Suprapubic skin (tissue), 4 donors: ENCODE results near the gene VAT1L. TPM values are rescaled to one million over a fixed set of nuclear protein-coding genes. Genes with fewer than 3 reads are reported as not detected.
A peak's percentile ranks its signal among the peaks of the same experiment; 100 is the strongest.

Source experiments
- DNase-seq, 2 donors: peaks; one replicate each; pipeline ENCODE4 v3.0.0-alpha.2; 2019; ENCODE audit warnings: low spot score in 2 of 2
- H3K27ac ChIP-seq: fragments of 200-600 bp; sonication (generic); one replicate; pipeline ENCODE4 v1.5.1; 2019
- H3K27me3 ChIP-seq: fragments of 200-600 bp; sonication (generic); one replicate; pipeline ENCODE4 v1.5.1; 2019
- H3K36me3 ChIP-seq: fragments of 200-600 bp; sonication (generic); one replicate; pipeline ENCODE4 v1.5.1; 2019
- H3K4me1 ChIP-seq: fragments of 200-600 bp; sonication (generic); one replicate; pipeline ENCODE4 v1.5.1; 2019
- H3K4me3 ChIP-seq: fragments of 200-600 bp; sonication (generic); one replicate; pipeline ENCODE4 v1.5.1; 2019; ENCODE audit warnings: mild to moderate bottlenecking
- H3K9me3 ChIP-seq: fragments of 200-600 bp; sonication (generic); one replicate; pipeline ENCODE4 v1.5.1; 2019
- CTCF ChIP-seq, 2 donors: fragments of 200-600 bp in 1 of 2; fragments of 450-650 bp in 1 of 2; sonication (generic) in 1 of 2; IDR thresholded peaks; one replicate each; pipeline ENCODE4 v1.5.1; 2016 to 2019; ENCODE audit warnings: antibody characterized with exemption in 2 of 2, mild to moderate bottlenecking in 1 of 2, moderate library complexity in 1 of 2
- EP300 ChIP-seq: sonication (generic); formaldehyde crosslinking; IDR thresholded peaks from one replicate; pipeline ENCODE4 v1.6.1; 2017; ENCODE audit warnings: antibody characterized with exemption
- POLR2A ChIP-seq, 2 donors: fragments of 450-650 bp; IDR thresholded peaks; one replicate each; pipeline ENCODE4 v1.6.1; 2017; ENCODE audit warnings: antibody characterized with exemption in 2 of 2, mild to moderate bottlenecking in 2 of 2, moderate library complexity in 2 of 2
- POLR2AphosphoS5 ChIP-seq, 3 donors: sonication (generic); formaldehyde crosslinking; IDR thresholded peaks; one replicate each; pipeline ENCODE4 v1.6.1; 2017; ENCODE audit warnings: antibody characterized with exemption in 3 of 3
- WGBS: methylation state at CpG from one replicate; pipeline ENCODE4 v1.1.5; 2018; 5-methylcytosine and 5-hydroxymethylcytosine counted together
- total RNA-seq, 4 donors: library from RNA; depleted of rRNA; stranded (reverse); fragments of >200 nt; gene quantifications; one replicate each; pipeline ENCODE4 v1.1.0, GENCODE V29; 2016

Gene VAT1L
- total RNA-seq, 4 donors from 2014 or later: 0.15 TPM; not detected in 3

- H3K27me3 ChIP-seq: peaks cover 3% of the 10 kb centered on the region
- no peak overlapping the region for H3K27ac ChIP-seq
- no peaks in the 10 kb centered on the region for H3K9me3 ChIP-seq
- DNase-seq: no peak
- H3K4me3 ChIP-seq: no peak overlapping the region
- H3K4me1 ChIP-seq: no peaks in the 10 kb centered on the region
- TF ChIP-seq POLR2A (IDR thresholded peaks at IDR 0.05) (no peak), CTCF (IDR thresholded peaks at IDR 0.05) (no peak), EP300 (no peak), POLR2AphosphoS5 (IDR thresholded peaks at IDR 0.05) (no peak)
- no peaks in the 10 kb centered on the region for H3K36me3 ChIP-seq
Measured at GRCh38 chr16:77816293-77816692, 27.9 kb downstream of the VAT1L start.

DNA sequence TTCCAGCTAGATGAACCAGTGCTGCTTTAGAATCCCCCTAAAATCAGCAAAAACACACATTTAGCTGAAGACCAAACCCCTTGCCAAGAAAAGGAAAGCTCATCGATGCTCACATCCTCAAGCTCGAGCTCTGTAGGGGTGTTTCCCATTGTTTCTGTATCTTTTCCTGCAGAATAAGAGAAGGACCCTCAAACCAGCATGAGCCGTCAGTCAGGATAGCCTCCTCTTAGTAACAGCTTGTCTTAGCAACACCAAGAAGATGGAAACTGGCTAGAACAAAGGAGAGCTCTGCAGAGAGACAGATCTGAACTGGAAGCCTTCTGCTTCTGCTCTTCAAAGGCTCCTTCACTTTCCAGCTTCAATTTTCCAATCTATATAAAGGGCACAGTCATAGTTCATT, 32.0 kb downstream of the VAT1L start:
- TF ChIP-seq POLR2AphosphoS5 (IDR thresholded peaks at IDR 0.05) (no peak), EP300 (no peak), POLR2A (IDR thresholded peaks at IDR 0.05) (no peak), CTCF (IDR thresholded peaks at IDR 0.05) (no peak)
- WGBS: 73% methylated on average over 3 of the region's 3 CpGs
- no peaks in the 10 kb centered on the region for H3K4me1 ChIP-seq
- H3K27me3 ChIP-seq: peaks cover 12% of the 10 kb centered on the region
- DNase-seq: no peak
- no peak overlapping the region for H3K27ac ChIP-seq
- no peaks in the 10 kb centered on the region for H3K9me3 ChIP-seq
- no peaks in the 10 kb centered on the region for H3K36me3 ChIP-seq
- H3K4me3 ChIP-seq: no peak overlapping the region

GRCh38 chr16:77822661-77823060, 34.3 kb downstream of the VAT1L start:
- Histone ChIP-seq H3K4me1 (no peaks in the 10 kb centered on the region), H3K9me3 (no peaks in the 10 kb centered on the region), H3K4me3 (no peak overlapping the region), H3K36me3 (no peaks in the 10 kb centered on the region), H3K27me3 (peaks cover 12% of the 10 kb centered on the region), H3K27ac (no peak overlapping the region)
- WGBS: 75% methylated on average over 3 of the region's 5 CpGs
- no peak for TF ChIP-seq CTCF (IDR thresholded peaks at IDR 0.05)
- no peak for TF ChIP-seq EP300
- DNase-seq: peak in 1 of 2 donors; percentile 60

- Histone ChIP-seq H3K4me1 (no peaks in the 10 kb centered on the region), H3K4me3 (no peak overlapping the region), H3K27me3 (peaks cover 12% of the 10 kb centered on the region), H3K36me3 (no peaks in the 10 kb centered on the region), H3K9me3 (no peaks in the 10 kb centered on the region), H3K27ac (no peak overlapping the region)
- peak in 1 of 2 donors; percentile 4 for DNase-seq
- TF ChIP-seq CTCF (IDR thresholded peaks at IDR 0.05) (no peak), POLR2AphosphoS5 (IDR thresholded peaks at IDR 0.05) (no peak), POLR2A (IDR thresholded peaks at IDR 0.05) (no peak), EP300 (no peak)
- 39% methylated on average over 4 of the region's 4 CpGs for WGBS
Measured at GRCh38 chr16:77823067-77823466, 34.7 kb downstream of the VAT1L start.

DNA sequence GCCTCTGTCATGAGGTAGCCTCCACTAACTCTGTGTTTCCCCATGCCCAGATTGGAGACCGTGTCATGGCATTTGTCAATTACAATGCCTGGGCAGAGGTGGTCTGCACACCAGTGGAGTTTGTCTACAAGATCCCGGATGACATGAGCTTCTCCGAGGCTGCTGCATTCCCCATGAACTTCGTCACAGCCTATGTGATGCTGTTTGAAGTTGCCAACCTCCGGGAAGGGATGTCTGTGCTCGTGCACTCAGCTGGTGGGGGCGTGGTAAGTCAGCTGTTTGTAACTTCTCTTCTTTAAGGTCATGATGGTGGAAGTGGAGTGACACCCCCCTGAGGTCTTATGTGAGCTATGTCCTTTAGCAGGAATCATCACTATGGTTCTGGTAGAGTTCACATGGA, 36.8 kb downstream of the VAT1L start:
- TF ChIP-seq CTCF (IDR thresholded peaks at IDR 0.05) (no peak), EP300 (no peak), POLR2AphosphoS5 (IDR thresholded peaks at IDR 0.05) (no peak), POLR2A (IDR thresholded peaks at IDR 0.05) (no peak)
- no peaks in the 10 kb centered on the region for H3K9me3 ChIP-seq
- H3K4me1 ChIP-seq: no peaks in the 10 kb centered on the region
- H3K4me3 ChIP-seq: no peak overlapping the region
- WGBS: no CpG with 5 or more reads among the region's 7 CpGs
- no peaks in the 10 kb centered on the region for H3K36me3 ChIP-seq
- H3K27me3 ChIP-seq: peaks cover 9% of the 10 kb centered on the region
- DNase-seq: peak in 1 of 2 donors; percentile 37
- H3K27ac ChIP-seq: no peak overlapping the region
